Measurements from ENCODE around the gene SMIM36. TPM values are rescaled to one million over a fixed set of nuclear protein-coding genes. Genes with fewer than 3 reads are reported as not detected.

SMIM36 gene
- total RNA-seq, 2 experiments from 2014 or later = not detected

- intact Hi-C loops (cut with micrococcal nuclease; ENCODE audit: unreplicated experiment) = no loop called here
- no peak for DNase-seq (ENCODE audit: low spot score)
- no peak for TF ChIP-seq EZH2phosphoT487 (IDR thresholded peaks at IDR 0.05; ENCODE audit: borderline replicate concordance, low read depth, low read length)
- no peak for TF ChIP-seq CTCF (conservative IDR thresholded peaks at IDR 0.05; ENCODE audit: low read length)
- BruUV-seq (replicated peaks) = no TSS peak
- H3K4me1 ChIP-seq (ENCODE audit: insufficient read depth, low read length, poor library complexity, severe bottlenecking) = peaks cover 9% of the 10 kb centered on the region
- ChIA-PET CTCF (ENCODE audit: unreplicated experiment) (no interaction called here), POLR2A (no interaction called here)
- no peak overlapping the region for H2AFZ ChIP-seq (ENCODE audit: low read length)
- no peak overlapping the region for H3K4me3 ChIP-seq (ENCODE audit: low read depth, low read length, poor library complexity, severe bottlenecking)
- no peaks in the 10 kb centered on the region for H3K79me2 ChIP-seq (ENCODE audit: insufficient read depth, low read depth, low read length)
- H3K9me2 ChIP-seq (ENCODE audit: insufficient read depth, low read length) = no peaks in the 10 kb centered on the region
- H3K36me3 ChIP-seq (ENCODE audit: insufficient read depth, low read length) = no peaks in the 10 kb centered on the region
- H4K20me1 ChIP-seq (ENCODE audit: insufficient read depth, low read length) = no peaks in the 10 kb centered on the region
- H3K27ac ChIP-seq (ENCODE audit: low read depth, low read length, poor library complexity, severe bottlenecking) = no peak overlapping the region
- no peaks in the 10 kb centered on the region for H3K9me3 ChIP-seq (ENCODE audit: low read length)
- H3K4me2 ChIP-seq (ENCODE audit: low read length) = no peak overlapping the region
These were observed 60.0 kb downstream of the SMIM36 start for GRCh38 chr17:55451203-55451641.

GRCh38 chr17:55450232-55450825, 60.9 kb downstream of the SMIM36 start:
- H3K4me2 ChIP-seq (ENCODE audit: low read length) = no peak overlapping the region
- ChIA-PET CTCF (ENCODE audit: unreplicated experiment) (no interaction called here), POLR2A (no interaction called here)
- no peak overlapping the region for H3K4me3 ChIP-seq (ENCODE audit: low read depth, low read length, poor library complexity, severe bottlenecking)
- no peaks in the 10 kb centered on the region for H3K9me3 ChIP-seq (ENCODE audit: low read length)
- H3K9me2 ChIP-seq (ENCODE audit: insufficient read depth, low read length) = no peaks in the 10 kb centered on the region
- no TSS peak for BruUV-seq (replicated peaks)
- no peak overlapping the region for H3K27ac ChIP-seq (ENCODE audit: low read depth, low read length, poor library complexity, severe bottlenecking)
- H2AFZ ChIP-seq (ENCODE audit: low read length) = no peak overlapping the region
- peaks cover 10% of the 10 kb centered on the region for H3K4me1 ChIP-seq (ENCODE audit: insufficient read depth, low read length, poor library complexity, severe bottlenecking)
- TF ChIP-seq EZH2phosphoT487 (IDR thresholded peaks at IDR 0.05; ENCODE audit: borderline replicate concordance, low read depth, low read length) (no peak), CTCF (conservative IDR thresholded peaks at IDR 0.05; ENCODE audit: low read length) (no peak)
- H3K36me3 ChIP-seq (ENCODE audit: insufficient read depth, low read length) = no peaks in the 10 kb centered on the region
- H3K79me2 ChIP-seq (ENCODE audit: insufficient read depth, low read depth, low read length) = no peaks in the 10 kb centered on the region
- no peaks in the 10 kb centered on the region for H4K20me1 ChIP-seq (ENCODE audit: insufficient read depth, low read length)
- no peak for DNase-seq (ENCODE audit: low spot score)
- intact Hi-C loops (cut with micrococcal nuclease; ENCODE audit: unreplicated experiment) = no loop called here

- H3K4me2 ChIP-seq (ENCODE audit: low read length) = no peak overlapping the region
- DNase-seq (ENCODE audit: low spot score) = no peak
- H3K79me2 ChIP-seq (ENCODE audit: insufficient read depth, low read depth, low read length) = no peaks in the 10 kb centered on the region
- no peak overlapping the region for H3K4me3 ChIP-seq (ENCODE audit: low read depth, low read length, poor library complexity, severe bottlenecking)
- no peaks in the 10 kb centered on the region for H3K36me3 ChIP-seq (ENCODE audit: insufficient read depth, low read length)
- no peak overlapping the region for H2AFZ ChIP-seq (ENCODE audit: low read length)
- no TSS peak for BruUV-seq (replicated peaks)
- ChIA-PET POLR2A (no interaction called here), CTCF (ENCODE audit: unreplicated experiment) (no interaction called here)
- TF ChIP-seq EZH2phosphoT487 (IDR thresholded peaks at IDR 0.05; ENCODE audit: borderline replicate concordance, low read depth, low read length) = no peak
- TF ChIP-seq CTCF (conservative IDR thresholded peaks at IDR 0.05; ENCODE audit: low read length) = no peak
- peaks cover 15% of the 10 kb centered on the region for H3K4me1 ChIP-seq (ENCODE audit: insufficient read depth, low read length, poor library complexity, severe bottlenecking)
- H3K9me2 ChIP-seq (ENCODE audit: insufficient read depth, low read length) = no peaks in the 10 kb centered on the region
- H3K27ac ChIP-seq (ENCODE audit: low read depth, low read length, poor library complexity, severe bottlenecking) = no peak overlapping the region
- no peaks in the 10 kb centered on the region for H4K20me1 ChIP-seq (ENCODE audit: insufficient read depth, low read length)
- H3K9me3 ChIP-seq (ENCODE audit: low read length) = no peaks in the 10 kb centered on the region
- intact Hi-C loops (cut with micrococcal nuclease; ENCODE audit: unreplicated experiment) = no loop called here
These were observed 62.6 kb downstream of the SMIM36 start for GRCh38 chr17:55448681-55449080.
